ENCODE results near the gene API5. TPM values are rescaled to one million over a fixed set of nuclear protein-coding genes. Genes with fewer than 3 reads are reported as not detected.

API5 gene
- total and polyA plus RNA-seq, 10 of the 15 experiments (the other 5 are each of a cell fraction or from before 2014, with no cell fraction given) = 52.0 to 193 (median 106) TPM

GRCh38 chr11:43267856-43268580 is 43.8 kb upstream of the API5 start:
- H3K4me2 ChIP-seq (ENCODE audit: control insufficient read depth, insufficient read depth) = no peak overlapping the region
- H3K27me3 ChIP-seq (replicated peaks in 1 of 2; ENCODE audit: control insufficient read depth in 2 of 2, insufficient read depth in 2 of 2, low read length in 1 of 2) = no peaks in the 10 kb centered on the region
- in situ Hi-C loops (cut with MboI) (no loop called here), intact Hi-C loops (cut with micrococcal nuclease; ENCODE audit: unreplicated experiment) (no loop called here)
- H3K9ac ChIP-seq (ENCODE audit: control insufficient read depth, insufficient read depth, low read length) = no peak overlapping the region
- no peaks in the 10 kb centered on the region for H3K36me3 ChIP-seq (ENCODE audit: control insufficient read depth in 2 of 2, insufficient read depth in 2 of 2, low read length in 1 of 2)
- DNase-seq (ENCODE audit: low read depth, low spot score) = no peak
- 59% methylated on average over 9 of the region's 10 CpGs for WGBS (ENCODE audit: insufficient coverage, insufficient replicate concordance, low lambda C conversion rate, missing lambda C conversion rate)
- ChIA-PET SMC1A (ENCODE audit: uncharacterized antibody, unreplicated experiment) (interaction anchor here (0.5 kb wide), 1 partner anchor 247 kb away, joined by 3 read pairs; no protein-coding TSS in a partner anchor), POLR2A (no interaction called here), CTCF (interaction anchor here (1.6 kb wide), 1 partner anchor 11 kb away, joined by 9 read pairs; no protein-coding TSS in a partner anchor), RAD21 (ENCODE audit: unreplicated experiment) (no interaction called here)
- ATAC-seq = no peak
- no peak overlapping the region for H2AFZ ChIP-seq (ENCODE audit: control insufficient read depth, low read depth, low read length)
- TF ChIP-seq ZZZ3 (IDR thresholded peaks at IDR 0.05; ENCODE audit: control insufficient read depth, insufficient read length, low read depth) (no peak), ATF7 (IDR thresholded peaks at IDR 0.05; ENCODE audit: low read depth) (no peak), RELB (IDR thresholded peaks at IDR 0.05; ENCODE audit: low read depth) (no peak)
- H3K9me3 ChIP-seq (replicated peaks; ENCODE audit: control insufficient read depth, insufficient read depth, low read length) = no peaks in the 10 kb centered on the region
- no peak overlapping the region for H3K27ac ChIP-seq (ENCODE audit: control insufficient read depth, insufficient read depth)
- no peaks in the 10 kb centered on the region for H3K4me1 ChIP-seq (ENCODE audit: control insufficient read depth, insufficient read depth, low read length)
- BruUV-seq (replicated peaks) = no TSS peak
- H3K79me2 ChIP-seq (ENCODE audit: control insufficient read depth, insufficient read depth, low read length) = no peaks in the 10 kb centered on the region
- H3K4me3 ChIP-seq = no peak overlapping the region
- no peaks in the 10 kb centered on the region for H4K20me1 ChIP-seq (ENCODE audit: control insufficient read depth, insufficient read depth)
- no peak for FAIRE-seq

DNA sequence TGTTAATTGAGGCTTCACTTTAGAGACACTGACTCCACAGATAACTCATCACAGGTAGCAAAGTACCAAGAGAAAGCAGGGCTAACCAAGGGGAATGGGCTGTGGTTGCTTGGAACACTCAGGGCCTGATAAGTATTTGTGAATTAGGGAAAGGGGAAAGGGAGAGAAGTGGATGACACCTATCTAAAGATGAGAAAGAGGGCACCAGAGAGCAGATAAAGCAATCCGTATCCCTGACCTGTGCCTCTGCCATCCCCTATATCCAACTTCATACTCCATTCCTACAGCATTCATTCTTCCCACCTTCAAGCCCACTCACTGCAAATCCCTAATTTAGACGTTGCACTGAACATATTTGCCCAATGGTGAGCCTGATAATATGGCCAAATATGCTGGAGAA is 43.0 kb upstream of the API5 start:
- 8% methylated on average over 2 of the region's 2 CpGs for WGBS (ENCODE audit: insufficient coverage, insufficient replicate concordance, low lambda C conversion rate, missing lambda C conversion rate)
- no peak for TF ChIP-seq NFYB (IDR thresholded peaks at IDR 0.05; ENCODE audit: insufficient read depth, low read depth, low read length)
- TF ChIP-seq, protein P1, sequence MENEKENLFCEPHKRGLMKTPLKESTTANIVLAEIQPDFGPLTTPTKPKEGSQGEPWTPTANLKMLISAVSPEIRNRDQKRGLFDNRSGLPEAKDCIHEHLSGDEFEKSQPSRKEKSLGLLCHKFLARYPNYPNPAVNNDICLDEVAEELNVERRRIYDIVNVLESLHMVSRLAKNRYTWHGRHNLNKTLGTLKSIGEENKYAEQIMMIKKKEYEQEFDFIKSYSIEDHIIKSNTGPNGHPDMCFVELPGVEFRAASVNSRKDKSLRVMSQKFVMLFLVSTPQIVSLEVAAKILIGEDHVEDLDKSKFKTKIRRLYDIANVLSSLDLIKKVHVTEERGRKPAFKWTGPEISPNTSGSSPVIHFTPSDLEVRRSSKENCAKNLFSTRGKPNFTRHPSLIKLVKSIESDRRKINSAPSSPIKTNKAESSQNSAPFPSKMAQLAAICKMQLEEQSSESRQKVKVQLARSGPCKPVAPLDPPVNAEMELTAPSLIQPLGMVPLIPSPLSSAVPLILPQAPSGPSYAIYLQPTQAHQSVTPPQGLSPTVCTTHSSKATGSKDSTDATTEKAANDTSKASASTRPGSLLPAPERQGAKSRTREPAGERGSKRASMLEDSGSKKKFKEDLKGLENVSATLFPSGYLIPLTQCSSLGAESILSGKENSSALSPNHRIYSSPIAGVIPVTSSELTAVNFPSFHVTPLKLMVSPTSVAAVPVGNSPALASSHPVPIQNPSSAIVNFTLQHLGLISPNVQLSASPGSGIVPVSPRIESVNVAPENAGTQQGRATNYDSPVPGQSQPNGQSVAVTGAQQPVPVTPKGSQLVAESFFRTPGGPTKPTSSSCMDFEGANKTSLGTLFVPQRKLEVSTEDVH (IDR thresholded peaks at IDR 0.05; ENCODE audit: low read depth, partially characterized antibody) = no peak
- TF ChIP-seq KDM1A (IDR thresholded peaks at IDR 0.05; ENCODE audit: borderline replicate concordance) = no peak
- no peak for TF ChIP-seq MLLT1 (IDR thresholded peaks at IDR 0.05)
- no peak for TF ChIP-seq CBFB (IDR thresholded peaks at IDR 0.05; ENCODE audit: low read depth)
- TF ChIP-seq, protein P2, sequence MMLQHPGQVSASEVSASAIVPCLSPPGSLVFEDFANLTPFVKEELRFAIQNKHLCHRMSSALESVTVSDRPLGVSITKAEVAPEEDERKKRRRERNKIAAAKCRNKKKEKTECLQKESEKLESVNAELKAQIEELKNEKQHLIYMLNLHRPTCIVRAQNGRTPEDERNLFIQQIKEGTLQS (IDR thresholded peaks at IDR 0.05; ENCODE audit: borderline replicate concordance, extremely low read depth, low read depth, low read length) = no peak

More for the DNA sequence above, 43.0 kb upstream of the API5 start:
- POLR2A ChIA-PET = no interaction called here
- in situ Hi-C loops (cut with MboI) (no loop called here), intact Hi-C loops (cut with micrococcal nuclease; ENCODE audit: unreplicated experiment) (no loop called here)
- DNase-seq (ENCODE audit: low read depth, low spot score) = no peak
- Histone ChIP-seq H3K27ac (ENCODE audit: control insufficient read depth, insufficient read depth) (no peak overlapping the region), H4K20me1 (ENCODE audit: control insufficient read depth, insufficient read depth) (no peaks in the 10 kb centered on the region), H3K36me3 (ENCODE audit: control insufficient read depth in 2 of 2, insufficient read depth in 2 of 2, low read length in 1 of 2) (no peaks in the 10 kb centered on the region), H3K9ac (ENCODE audit: control insufficient read depth, insufficient read depth, low read length) (no peak overlapping the region), H3K9me3 (replicated peaks; ENCODE audit: control insufficient read depth, insufficient read depth, low read length) (no peaks in the 10 kb centered on the region), H3K4me2 (ENCODE audit: control insufficient read depth, insufficient read depth) (no peak overlapping the region), H3K4me3 (no peak overlapping the region), H3K27me3 (replicated peaks in 1 of 2; ENCODE audit: control insufficient read depth in 2 of 2, insufficient read depth in 2 of 2, low read length in 1 of 2) (no peaks in the 10 kb centered on the region), H3K4me1 (ENCODE audit: control insufficient read depth, insufficient read depth, low read length) (no peaks in the 10 kb centered on the region), H3K79me2 (ENCODE audit: control insufficient read depth, insufficient read depth, low read length) (no peaks in the 10 kb centered on the region), H2AFZ (ENCODE audit: control insufficient read depth, low read depth, low read length) (no peak overlapping the region)
- no peak for FAIRE-seq
- RAD21 ChIA-PET (ENCODE audit: unreplicated experiment) = no interaction called here
- BruUV-seq (replicated peaks) = no TSS peak
- CTCF ChIA-PET = interaction anchor here (1.3 kb wide), 1 partner anchor 10 kb away, joined by 4 read pairs; no protein-coding TSS in a partner anchor
- ATAC-seq = no peak
- SMC1A ChIA-PET (ENCODE audit: uncharacterized antibody, unreplicated experiment) = interaction anchor here (0.5 kb wide), 1 partner anchor 248 kb away, joined by 3 read pairs; no protein-coding TSS in a partner anchor
